Liver (tissue), 9 donors: ENCODE results near the gene LIPC. TPM values are rescaled to one million over a fixed set of nuclear protein-coding genes. Genes with fewer than 3 reads are reported as not detected.

Experiments
- DNase-seq: peaks from one replicate; pipeline ENCODE4 v3.0.0-alpha.2; 2017; ENCODE audit warnings: low spot score
- H3K27ac ChIP-seq, 2 donors: one replicate each; pipeline ENCODE4 v1.7.0; 2013; ENCODE audit warnings: inconsistent platforms in 2 of 2, low read length in 2 of 2, control low read depth in 1 of 2, low read depth in 1 of 2, mild to moderate bottlenecking in 1 of 2
- H3K27me3 ChIP-seq, 4 donors: one replicate each; pipeline versions ENCODE4 v1.6.1 to v1.7.0; 2013; ENCODE audit warnings: low read length in 3 of 4, inconsistent platforms in 1 of 4, mild to moderate bottlenecking in 1 of 4, moderate library complexity in 1 of 4; ENCODE audit not compliant: control insufficient read depth in 4 of 4, insufficient read depth in 4 of 4
- H3K36me3 ChIP-seq, 4 donors: one replicate each; pipeline versions ENCODE4 v1.6.1 to v1.7.0; 2013; ENCODE audit warnings: low read length in 3 of 4, mild to moderate bottlenecking in 3 of 4, low read depth in 1 of 4, moderate library complexity in 1 of 4; ENCODE audit not compliant: control insufficient read depth in 4 of 4, insufficient read depth in 3 of 4
- H3K4me1 ChIP-seq, 4 donors: one replicate each; pipeline versions ENCODE4 v1.6.1 to v1.7.0; 2013; ENCODE audit warnings: low read length in 3 of 4, mild to moderate bottlenecking in 3 of 4, moderate library complexity in 1 of 4; ENCODE audit not compliant: control insufficient read depth in 4 of 4, insufficient read depth in 4 of 4
- H3K4me3 ChIP-seq, 3 donors: one replicate each; pipeline versions ENCODE4 v1.6.1 to v1.7.0; 2013; ENCODE audit warnings: low read length in 3 of 3, control low read depth in 1 of 3, low read depth in 1 of 3, mild to moderate bottlenecking in 1 of 3
- H3K9ac ChIP-seq, 2 donors: one replicate each; pipeline ENCODE4 v1.7.0; 2013; ENCODE audit warnings: low read length in 2 of 2, mild to moderate bottlenecking in 2 of 2, moderate library complexity in 2 of 2, control low read depth in 1 of 2, low read depth in 1 of 2
- H3K9me3 ChIP-seq, 4 donors: one replicate each; pipeline versions ENCODE4 v1.6.1 to v1.7.0; 2013; ENCODE audit warnings: low read length in 3 of 4; ENCODE audit not compliant: control insufficient read depth in 4 of 4
- EGR1 ChIP-seq, 2 donors: IDR thresholded peaks; 2 replicates each; pipeline ENCODE4 v1.6.1; 2016 to 2018; ENCODE audit warnings: antibody characterized with exemption in 2 of 2, low read depth in 2 of 2
- GABPA ChIP-seq, 2 donors: IDR thresholded peaks in 1 of 2; conservative IDR thresholded peaks in 1 of 2; 2 replicates each; pipeline ENCODE4 v1.6.1; 2016; ENCODE audit warnings: antibody characterized with exemption in 2 of 2, mild to moderate bottlenecking in 1 of 2, moderate library complexity in 1 of 2
- HNF4G ChIP-seq: IDR thresholded peaks from 2 replicates; pipeline ENCODE4 v1.6.1; 2016; ENCODE audit warnings: antibody characterized with exemption
- JUND ChIP-seq, 2 donors: IDR thresholded peaks; 2 replicates each; pipeline ENCODE4 v1.6.1; 2016; ENCODE audit warnings: antibody characterized with exemption in 2 of 2
- NR2F2 ChIP-seq: IDR thresholded peaks from 2 replicates; pipeline ENCODE4 v1.6.1; 2016; ENCODE audit warnings: antibody characterized with exemption
- RAD21 ChIP-seq, 2 donors: IDR thresholded peaks; 2 replicates each; pipeline ENCODE4 v1.6.1; 2016; ENCODE audit warnings: antibody characterized with exemption in 2 of 2, mild to moderate bottlenecking in 2 of 2
- WGBS: extraction: QIAGEN DNeasy Blood & Tissue Kit; methylation state at CpG from one replicate; pipeline ENCODE4 v1.1.7; 2013; 5-methylcytosine and 5-hydroxymethylcytosine counted together
- polyA plus RNA-seq, 2 donors: library from polyadenylated mRNA; stranded (reverse) in 1 of 2; unstranded in 1 of 2; fragments of 200-250 nt in 1 of 2; fragments of >200 nt in 1 of 2; fragmentation: Nextera tagmentation in 1 of 2; extraction: Ambion mirVana in 1 of 2; gene quantifications; one replicate each; pipeline versions ENCODE4 v1.2.1 to v1.2.3, GENCODE V29; 2013 to 2015
- total RNA-seq, 2 donors: library from RNA; depleted of rRNA; stranded (reverse); fragments of >200 nt; gene quantifications; one replicate each; pipeline ENCODE4 v1.2.3, GENCODE V29; 2014
- TF ChIP-seq, protein P1 (sequence below): IDR thresholded peaks from 2 replicates; pipeline ENCODE4 v1.6.1; 2016; ENCODE audit warnings: antibody characterized with exemption, mild to moderate bottlenecking
- TF ChIP-seq, protein P2 (sequence below): IDR thresholded peaks from 2 replicates; pipeline ENCODE4 v1.6.1; 2016; ENCODE audit warnings: antibody characterized with exemption
- TF ChIP-seq, protein P3 (sequence below): fragments of 150-350 bp; IDR thresholded peaks from 2 replicates; pipeline ENCODE4 v1.5.1; 2017; ENCODE audit warnings: improper control_type of control experiment, low read depth, low read length; ENCODE audit not compliant: missing input control
- donor health status: healthy.
- donor health status: healthy.
- donor health status: healthy.
- donor health status: healthy.
- donor health status: healthy.

Gene LIPC
- total and polyA plus RNA-seq, 4 donors = 60.1 to 268 (median 131) TPM

DNA sequence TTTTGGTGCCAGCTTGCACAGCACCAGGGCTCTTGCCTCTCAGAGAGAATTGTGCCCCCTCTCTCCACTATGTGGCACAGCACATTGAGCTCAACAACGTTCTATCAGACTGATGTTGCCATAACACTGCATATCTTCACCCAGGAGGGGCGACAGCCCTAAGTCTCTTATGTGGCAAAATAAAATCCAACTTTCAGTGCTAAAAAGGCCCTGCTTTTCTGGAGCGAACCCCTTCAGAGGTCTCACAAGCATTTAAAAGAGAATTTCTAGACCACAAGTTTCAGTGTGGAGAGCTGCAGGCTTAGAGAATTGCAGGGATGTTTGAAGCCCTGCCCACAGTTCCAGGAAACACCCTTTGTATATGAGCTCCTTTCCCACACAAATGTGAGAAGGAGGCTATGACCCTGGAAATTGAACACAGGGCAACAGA lies 85.5 kb downstream of the LIPC start:
- TF ChIP-seq JUND (IDR thresholded peaks at IDR 0.05) (no peak), RAD21 (IDR thresholded peaks at IDR 0.05) (peak; percentile 32 to 42)
- peak overlapping the region in 1 of 2 donors; percentile 22 for H3K27ac ChIP-seq
- DNase-seq = no peak
- H3K4me3 ChIP-seq = no peak overlapping the region
- H3K36me3 ChIP-seq = no peaks in the 10 kb centered on the region
- 87% methylated on average over 3 of the region's 3 CpGs for WGBS
- H3K9ac ChIP-seq = no peak overlapping the region
- H3K9me3 ChIP-seq = no peaks in the 10 kb centered on the region
- H3K27me3 ChIP-seq = no peaks in the 10 kb centered on the region
- H3K4me1 ChIP-seq = peaks cover 0 to 3% (median 0%) of the 10 kb centered on the region in 4 donors

DNA sequence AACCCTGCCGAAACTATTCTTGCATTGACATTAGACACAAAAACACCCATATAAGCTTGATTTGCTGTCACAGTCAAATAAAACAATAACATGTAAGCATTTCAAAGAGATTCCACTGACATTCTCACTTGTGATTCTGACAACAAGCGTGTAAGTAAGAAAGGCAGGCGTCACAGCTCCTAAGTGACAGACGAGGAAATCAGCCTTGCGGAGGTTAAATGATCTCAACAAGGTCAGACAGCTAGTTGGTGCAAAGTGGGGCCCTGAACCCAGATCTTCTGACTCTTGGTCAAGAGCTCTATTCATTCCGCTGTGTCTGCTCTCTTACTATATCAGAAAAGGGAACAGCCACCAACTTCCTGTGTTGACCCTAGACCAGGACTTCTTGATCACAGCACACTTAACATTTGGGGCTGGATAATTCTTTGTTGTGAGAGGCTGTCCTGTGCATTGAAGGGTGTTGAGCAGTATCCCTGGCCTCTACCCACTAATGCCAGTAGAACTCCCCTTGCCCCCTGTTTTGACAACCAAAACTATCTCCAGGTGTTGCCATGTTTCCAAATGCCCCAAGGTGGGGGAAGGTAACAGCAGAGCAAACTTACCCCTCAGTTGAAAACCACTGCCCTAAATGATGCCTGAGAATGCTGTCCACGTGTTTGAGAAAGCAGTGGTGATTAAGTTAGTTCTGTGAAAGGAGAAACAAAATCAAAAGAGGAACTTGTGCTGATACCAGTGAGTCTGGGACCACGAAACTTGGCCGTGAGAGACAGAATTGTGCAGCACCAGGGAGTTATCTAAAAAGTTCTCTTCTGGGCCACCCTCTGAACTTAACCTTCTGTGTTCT lies 86.1 kb downstream of the LIPC start:
- no peak for DNase-seq
- WGBS = 73% methylated on average over 9 of the region's 9 CpGs
- TF ChIP-seq, protein P1, sequence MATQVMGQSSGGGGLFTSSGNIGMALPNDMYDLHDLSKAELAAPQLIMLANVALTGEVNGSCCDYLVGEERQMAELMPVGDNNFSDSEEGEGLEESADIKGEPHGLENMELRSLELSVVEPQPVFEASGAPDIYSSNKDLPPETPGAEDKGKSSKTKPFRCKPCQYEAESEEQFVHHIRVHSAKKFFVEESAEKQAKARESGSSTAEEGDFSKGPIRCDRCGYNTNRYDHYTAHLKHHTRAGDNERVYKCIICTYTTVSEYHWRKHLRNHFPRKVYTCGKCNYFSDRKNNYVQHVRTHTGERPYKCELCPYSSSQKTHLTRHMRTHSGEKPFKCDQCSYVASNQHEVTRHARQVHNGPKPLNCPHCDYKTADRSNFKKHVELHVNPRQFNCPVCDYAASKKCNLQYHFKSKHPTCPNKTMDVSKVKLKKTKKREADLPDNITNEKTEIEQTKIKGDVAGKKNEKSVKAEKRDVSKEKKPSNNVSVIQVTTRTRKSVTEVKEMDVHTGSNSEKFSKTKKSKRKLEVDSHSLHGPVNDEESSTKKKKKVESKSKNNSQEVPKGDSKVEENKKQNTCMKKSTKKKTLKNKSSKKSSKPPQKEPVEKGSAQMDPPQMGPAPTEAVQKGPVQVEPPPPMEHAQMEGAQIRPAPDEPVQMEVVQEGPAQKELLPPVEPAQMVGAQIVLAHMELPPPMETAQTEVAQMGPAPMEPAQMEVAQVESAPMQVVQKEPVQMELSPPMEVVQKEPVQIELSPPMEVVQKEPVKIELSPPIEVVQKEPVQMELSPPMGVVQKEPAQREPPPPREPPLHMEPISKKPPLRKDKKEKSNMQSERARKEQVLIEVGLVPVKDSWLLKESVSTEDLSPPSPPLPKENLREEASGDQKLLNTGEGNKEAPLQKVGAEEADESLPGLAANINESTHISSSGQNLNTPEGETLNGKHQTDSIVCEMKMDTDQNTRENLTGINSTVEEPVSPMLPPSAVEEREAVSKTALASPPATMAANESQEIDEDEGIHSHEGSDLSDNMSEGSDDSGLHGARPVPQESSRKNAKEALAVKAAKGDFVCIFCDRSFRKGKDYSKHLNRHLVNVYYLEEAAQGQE = no peak
- TF ChIP-seq, protein P2, sequence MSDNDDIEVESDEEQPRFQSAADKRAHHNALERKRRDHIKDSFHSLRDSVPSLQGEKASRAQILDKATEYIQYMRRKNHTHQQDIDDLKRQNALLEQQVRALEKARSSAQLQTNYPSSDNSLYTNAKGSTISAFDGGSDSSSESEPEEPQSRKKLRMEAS = peak; percentile 19
- no peak overlapping the region for H3K9ac ChIP-seq
- no peaks in the 10 kb centered on the region for H3K9me3 ChIP-seq
- no peaks in the 10 kb centered on the region for H3K36me3 ChIP-seq
- H3K27me3 ChIP-seq = no peaks in the 10 kb centered on the region
- H3K4me3 ChIP-seq = no peak overlapping the region
- peaks cover 0 to 3% (median 0%) of the 10 kb centered on the region in 4 donors for H3K4me1 ChIP-seq
- H3K27ac ChIP-seq = peak overlapping the region in 1 of 2 donors; percentile 22

DNA sequence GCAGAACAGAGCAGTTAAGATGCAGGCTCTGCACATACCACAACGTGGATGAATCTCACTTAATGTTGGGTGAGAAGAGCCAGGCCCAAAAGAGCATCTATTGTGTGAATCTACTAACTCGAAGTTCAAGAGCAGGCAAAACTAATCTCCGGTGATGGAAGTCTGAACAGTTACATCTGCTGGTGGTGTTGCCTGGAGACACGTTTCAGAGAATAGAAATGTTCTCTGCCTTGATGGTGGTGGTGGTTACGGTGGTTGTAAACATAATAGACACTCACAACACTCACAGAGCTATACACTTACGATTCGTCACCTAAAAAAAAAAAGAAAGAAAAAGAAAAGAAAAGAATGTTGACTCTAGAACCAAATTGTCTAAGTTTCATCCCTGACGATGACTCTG lies 86.8 kb downstream of the LIPC start:
- DNase-seq = no peak
- Histone ChIP-seq H3K9ac (no peak overlapping the region), H3K27ac (peak overlapping the region in 1 of 2 donors; percentile 15), H3K4me3 (no peak overlapping the region), H3K9me3 (no peaks in the 10 kb centered on the region), H3K4me1 (peaks cover 0 to 3% (median under 1%) of the 10 kb centered on the region in 4 donors), H3K27me3 (no peaks in the 10 kb centered on the region), H3K36me3 (no peaks in the 10 kb centered on the region)
- WGBS = 67% methylated on average over 8 of the region's 8 CpGs
- TF ChIP-seq RAD21 (IDR thresholded peaks at IDR 0.05) (no peak), HNF4G (no peak), GABPA (IDR thresholded peaks at IDR 0.05 in 1 of 2, conservative IDR thresholded peaks at IDR 0.05 in 1 of 2) (no peak), EGR1 (IDR thresholded peaks at IDR 0.05; ENCODE audit: low read depth in 2 of 2) (no peak), NR2F2 (no peak), JUND (IDR thresholded peaks at IDR 0.05) (no peak)
- TF ChIP-seq, protein P3, sequence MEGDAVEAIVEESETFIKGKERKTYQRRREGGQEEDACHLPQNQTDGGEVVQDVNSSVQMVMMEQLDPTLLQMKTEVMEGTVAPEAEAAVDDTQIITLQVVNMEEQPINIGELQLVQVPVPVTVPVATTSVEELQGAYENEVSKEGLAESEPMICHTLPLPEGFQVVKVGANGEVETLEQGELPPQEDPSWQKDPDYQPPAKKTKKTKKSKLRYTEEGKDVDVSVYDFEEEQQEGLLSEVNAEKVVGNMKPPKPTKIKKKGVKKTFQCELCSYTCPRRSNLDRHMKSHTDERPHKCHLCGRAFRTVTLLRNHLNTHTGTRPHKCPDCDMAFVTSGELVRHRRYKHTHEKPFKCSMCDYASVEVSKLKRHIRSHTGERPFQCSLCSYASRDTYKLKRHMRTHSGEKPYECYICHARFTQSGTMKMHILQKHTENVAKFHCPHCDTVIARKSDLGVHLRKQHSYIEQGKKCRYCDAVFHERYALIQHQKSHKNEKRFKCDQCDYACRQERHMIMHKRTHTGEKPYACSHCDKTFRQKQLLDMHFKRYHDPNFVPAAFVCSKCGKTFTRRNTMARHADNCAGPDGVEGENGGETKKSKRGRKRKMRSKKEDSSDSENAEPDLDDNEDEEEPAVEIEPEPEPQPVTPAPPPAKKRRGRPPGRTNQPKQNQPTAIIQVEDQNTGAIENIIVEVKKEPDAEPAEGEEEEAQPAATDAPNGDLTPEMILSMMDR = no peak
